Cardiac muscle cell (in vitro differentiated cells and primary cell): ENCODE data around the gene MEX3B. TPM values are rescaled to one million over a fixed set of nuclear protein-coding genes. Genes with fewer than 3 reads are reported as not detected.
"Not testable (repeated sequence)": the region's sequence is repeated elsewhere in the genome, so short reads cannot be mapped to it uniquely, and the experiment has no call there.

Source experiments
- DNase-seq, 2 donors: peaks; one replicate each; pipeline versions ENCODE4 v3.0.0 to v3.0.0-alpha.2; 2010 to 2017; ENCODE audit warnings: low read depth in 1 of 2, low spot score in 1 of 2
- H3K27ac ChIP-seq: fragments of 200-600 bp; sonication (generic); 2 replicates; pipeline ENCODE4 v1.5.1; 2016
- H3K27me3 ChIP-seq: fragments of 200-600 bp; sonication (generic); 2 replicates; pipeline ENCODE4 v1.6.0; 2016; ENCODE audit warnings: control low read depth
- H3K36me3 ChIP-seq: fragments of 200-600 bp; sonication (generic); 2 replicates; pipeline ENCODE4 v1.5.1; 2016; ENCODE audit warnings: control low read depth
- H3K4me1 ChIP-seq: fragments of 200-600 bp; sonication (generic); 2 replicates; pipeline ENCODE4 v1.8.1; 2017; ENCODE audit warnings: low read depth, mild to moderate bottlenecking, mixed run types
- H3K4me3 ChIP-seq: fragments of 200-600 bp; sonication (generic); 2 replicates; pipeline ENCODE4 v1.5.1; 2016; ENCODE audit warnings: mild to moderate bottlenecking
- H3K9me3 ChIP-seq: fragments of 200-600 bp; sonication (generic); 2 replicates; pipeline ENCODE4 v1.5.1; 2017; ENCODE audit warnings: low read depth, mild to moderate bottlenecking, control low read depth
- CTCF ChIP-seq: IDR thresholded peaks from 2 replicates; pipeline ENCODE4 v1.5.1; 2012; ENCODE audit warnings: low read depth, mild to moderate bottlenecking, low read length
- polyA plus RNA-seq: library from polyadenylated mRNA; unstranded; fragments of >200 nt; fragmentation: Nextera tagmentation; extraction: Ambion mirVana; gene quantifications from 2 replicates; pipeline ENCODE4 v1.2.1, GENCODE V29; 2016
- total RNA-seq: library from RNA; depleted of rRNA; stranded (reverse); fragments of >200 nt; gene quantifications from 2 replicates; pipeline ENCODE4 v1.2.3, GENCODE V29; 2016

MEX3B gene
- total and polyA plus RNA-seq, 2 experiments from 2014 or later = 3.8 to 12.4 TPM

- H3K27me3 ChIP-seq = peaks cover 11% of the 10 kb centered on the region
- DNase-seq = no peak
- no peak overlapping the region for H3K4me3 ChIP-seq
- no peaks in the 10 kb centered on the region for H3K36me3 ChIP-seq
- TF ChIP-seq CTCF = no peak
- no peaks in the 10 kb centered on the region for H3K9me3 ChIP-seq
- H3K4me1 ChIP-seq = no peaks in the 10 kb centered on the region
- H3K27ac ChIP-seq = no peak overlapping the region
Measured at GRCh38 chr15:82031871-82032270, 13.9 kb downstream of the MEX3B start.

GRCh38 chr15:82030176-82030575 is 15.6 kb downstream of the MEX3B start:
- peaks cover 5% of the 10 kb centered on the region for H3K27me3 ChIP-seq
- no peaks in the 10 kb centered on the region for H3K36me3 ChIP-seq
- H3K9me3 ChIP-seq = no peaks in the 10 kb centered on the region
- no peak overlapping the region for H3K4me3 ChIP-seq
- DNase-seq = no peak
- H3K4me1 ChIP-seq = no peaks in the 10 kb centered on the region
- TF ChIP-seq CTCF = no peak
- H3K27ac ChIP-seq = no peak overlapping the region

- not testable (repeated sequence) for H3K4me3 ChIP-seq, H3K36me3 ChIP-seq, H3K27ac ChIP-seq, DNase-seq, H3K27me3 ChIP-seq, H3K4me1 ChIP-seq, H3K9me3 ChIP-seq
Measured at GRCh38 chr15:82028163-82028562, 17.7 kb downstream of the MEX3B start.

- H3K36me3 ChIP-seq = no peaks in the 10 kb centered on the region
- no peaks in the 10 kb centered on the region for H3K27me3 ChIP-seq
- peak; percentile 34 to 67 for DNase-seq
- H3K4me3 ChIP-seq = no peak overlapping the region
- H3K9me3 ChIP-seq = no peaks in the 10 kb centered on the region
- no peaks in the 10 kb centered on the region for H3K4me1 ChIP-seq
- TF ChIP-seq CTCF = no peak
- H3K27ac ChIP-seq = no peak overlapping the region
Measured at GRCh38 chr15:82021992-82022391, 23.8 kb downstream of the MEX3B start.

GRCh38 chr15:82020625-82021394 is 25.0 kb downstream of the MEX3B start:
- no peak for DNase-seq
- Histone ChIP-seq H3K9me3 (no peaks in the 10 kb centered on the region), H3K27me3 (no peaks in the 10 kb centered on the region), H3K4me1 (no peaks in the 10 kb centered on the region), H3K36me3 (no peaks in the 10 kb centered on the region), H3K27ac (no peak overlapping the region), H3K4me3 (no peak overlapping the region)
- TF ChIP-seq CTCF = no peak

- no peaks in the 10 kb centered on the region for H3K9me3 ChIP-seq
- no peaks in the 10 kb centered on the region for H3K4me1 ChIP-seq
- no peaks in the 10 kb centered on the region for H3K27me3 ChIP-seq
- no peaks in the 10 kb centered on the region for H3K36me3 ChIP-seq
- H3K4me3 ChIP-seq = no peak overlapping the region
- peak in 1 of 2 donors; percentile 31 for DNase-seq
- H3K27ac ChIP-seq = no peak overlapping the region
- TF ChIP-seq CTCF = no peak
Measured at GRCh38 chr15:82018201-82018600, 27.6 kb downstream of the MEX3B start.
